ENCODE measurements around the gene PGR.
A peak's percentile ranks its signal among the peaks of the same experiment; 100 is the strongest.

PGR gene

DNA sequence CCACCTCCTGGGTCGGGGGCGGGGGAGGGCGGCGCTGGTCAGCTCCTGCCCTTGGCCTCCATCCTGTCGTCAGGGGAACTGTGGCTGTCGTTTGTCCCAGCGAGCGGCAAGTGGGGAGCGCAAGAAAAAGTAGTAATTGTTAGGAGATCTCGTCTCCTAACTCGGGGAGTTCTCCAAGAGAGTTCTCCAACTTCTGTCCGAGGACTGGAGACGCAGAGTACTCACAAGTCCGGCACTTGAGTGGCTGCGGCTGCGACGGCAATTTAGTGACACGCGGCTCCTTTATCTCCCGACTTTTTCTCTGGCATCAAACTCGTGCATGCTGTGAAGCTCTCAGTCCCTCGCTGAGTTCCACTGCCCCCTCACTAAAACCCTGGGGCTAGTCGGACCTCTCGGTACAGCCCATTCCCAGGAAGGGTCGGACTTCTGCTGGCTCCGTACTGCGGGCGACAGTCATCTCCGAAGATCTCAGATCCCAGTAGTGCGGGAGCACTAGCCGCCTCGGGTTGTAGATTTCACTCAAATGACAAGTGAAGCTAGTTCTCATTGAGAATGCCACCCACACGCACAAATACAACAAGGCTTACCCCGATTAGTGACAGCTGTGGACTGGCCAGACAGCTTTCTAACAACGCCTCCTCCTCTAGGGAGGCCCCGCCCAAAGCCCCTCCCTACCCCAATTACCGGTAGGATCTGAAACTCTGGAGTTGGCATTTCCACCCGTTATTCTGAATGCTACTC lies at the start of gene PGR:
Gene PGR (minus strand): TSS at position 611 of the 741 bp plus-strand sequence. CDS start 743 bp downstream, outside the sequence.
- H3K36me3 ChIP-seq (ENCODE audit: control insufficient read depth in 1 of 2, insufficient read depth in 2 of 2, low read length in 2 of 2): no peaks in the 10 kb centered on the region
- H3K4me3 ChIP-seq (ENCODE audit: low read depth in 1 of 2, low read length in 2 of 2): peak within 1 kb of the TSS; percentile 61 to 88
- peaks cover 5% of the 10 kb centered on the region for H3K27me3 ChIP-seq (ENCODE audit: low read depth, low read length)
- peaks cover 0 to 5% of the 10 kb centered on the region in 2 donors for H3K4me1 ChIP-seq (ENCODE audit: control insufficient read depth in 1 of 2, insufficient read depth in 2 of 2, low read length in 2 of 2)
- no peaks in the 10 kb centered on the region for H3K9me3 ChIP-seq (ENCODE audit: control insufficient read depth in 1 of 2, low read length in 2 of 2)
- no peak within 1 kb of the TSS for H3K27ac ChIP-seq (ENCODE audit: low read length)

DNA sequence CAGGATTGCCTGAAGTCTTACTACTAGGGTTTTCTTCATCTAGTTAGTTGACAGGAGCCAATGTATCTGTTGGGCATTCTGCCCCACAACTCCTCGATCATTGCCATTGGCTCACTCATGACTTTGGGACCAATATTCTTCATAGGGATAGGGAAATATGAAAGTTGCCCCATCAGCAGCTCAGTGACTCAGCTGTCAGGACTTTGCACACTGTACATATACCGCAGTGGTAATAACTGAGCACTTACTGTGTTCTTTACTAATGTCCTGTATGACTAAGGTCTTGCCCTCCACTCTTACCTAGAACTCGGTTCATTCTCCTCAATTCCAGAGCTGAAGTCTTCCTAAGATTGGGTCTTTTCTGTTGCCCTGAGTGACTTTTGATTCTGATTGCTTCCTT lies 46.8 kb upstream of the PGR start:
- Histone ChIP-seq H3K4me3 (ENCODE audit: low read depth in 1 of 2, low read length in 2 of 2) (no peak overlapping the region), H3K27me3 (ENCODE audit: low read depth, low read length) (no peaks in the 10 kb centered on the region), H3K9me3 (ENCODE audit: control insufficient read depth in 1 of 2, low read length in 2 of 2) (no peaks in the 10 kb centered on the region), H3K36me3 (ENCODE audit: control insufficient read depth in 1 of 2, insufficient read depth in 2 of 2, low read length in 2 of 2) (no peaks in the 10 kb centered on the region), H3K27ac (ENCODE audit: low read length) (no peak overlapping the region), H3K4me1 (ENCODE audit: control insufficient read depth in 1 of 2, insufficient read depth in 2 of 2, low read length in 2 of 2) (no peaks in the 10 kb centered on the region)

- H3K36me3 ChIP-seq (ENCODE audit: control insufficient read depth in 1 of 2, insufficient read depth in 2 of 2, low read length in 2 of 2): no peaks in the 10 kb centered on the region
- no peaks in the 10 kb centered on the region for H3K27me3 ChIP-seq (ENCODE audit: low read depth, low read length)
- no peak overlapping the region for H3K27ac ChIP-seq (ENCODE audit: low read length)
- H3K4me3 ChIP-seq (ENCODE audit: low read depth in 1 of 2, low read length in 2 of 2): no peak overlapping the region
- H3K4me1 ChIP-seq (ENCODE audit: control insufficient read depth in 1 of 2, insufficient read depth in 2 of 2, low read length in 2 of 2): peaks cover 0 to 7% of the 10 kb centered on the region in 2 donors
- H3K9me3 ChIP-seq (ENCODE audit: control insufficient read depth in 1 of 2, low read length in 2 of 2): no peaks in the 10 kb centered on the region
These were observed 40.3 kb upstream of the PGR start for GRCh38 chr11:101169944-101170343.

DNA sequence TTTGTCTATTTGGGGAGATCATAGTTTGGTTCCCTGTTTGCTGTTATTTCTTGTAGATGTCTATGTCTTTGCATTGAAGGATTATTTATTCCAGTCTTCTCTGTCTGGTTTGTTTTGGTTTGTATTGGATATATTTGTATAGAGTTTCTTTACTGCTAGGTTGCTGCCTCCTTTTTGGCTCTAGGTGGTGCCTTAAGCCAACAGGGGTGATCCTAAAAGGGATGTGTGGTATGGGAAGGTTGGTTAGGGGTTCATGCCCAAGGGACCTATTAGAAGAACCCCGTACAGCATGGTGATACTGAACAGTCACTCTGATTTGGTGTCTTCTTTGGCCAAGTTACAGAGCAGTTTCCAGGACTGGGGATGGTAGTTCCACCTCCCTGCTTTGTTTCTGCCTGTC lies 36.4 kb upstream of the PGR start:
- Histone ChIP-seq H3K27me3 (ENCODE audit: low read depth, low read length) (no peaks in the 10 kb centered on the region), H3K27ac (ENCODE audit: low read length) (no peak overlapping the region), H3K36me3 (ENCODE audit: control insufficient read depth in 1 of 2, insufficient read depth in 2 of 2, low read length in 2 of 2) (no peaks in the 10 kb centered on the region), H3K9me3 (ENCODE audit: control insufficient read depth in 1 of 2, low read length in 2 of 2) (no peaks in the 10 kb centered on the region), H3K4me1 (ENCODE audit: control insufficient read depth in 1 of 2, insufficient read depth in 2 of 2, low read length in 2 of 2) (peaks cover 0 to 7% of the 10 kb centered on the region in 2 donors), H3K4me3 (ENCODE audit: low read depth in 1 of 2, low read length in 2 of 2) (no peak overlapping the region)

GRCh38 chr11:101158119-101158518 lies 28.5 kb upstream of the PGR start:
- peaks cover 0 to 4% of the 10 kb centered on the region in 2 donors for H3K9me3 ChIP-seq (ENCODE audit: control insufficient read depth in 1 of 2, low read length in 2 of 2)
- H3K4me3 ChIP-seq (ENCODE audit: low read depth in 1 of 2, low read length in 2 of 2): peak overlapping the region in 1 of 2 donors; percentile 9
- no peak overlapping the region for H3K27ac ChIP-seq (ENCODE audit: low read length)
- H3K36me3 ChIP-seq (ENCODE audit: control insufficient read depth in 1 of 2, insufficient read depth in 2 of 2, low read length in 2 of 2): peaks cover 0 to 3% of the 10 kb centered on the region in 2 donors
- H3K4me1 ChIP-seq (ENCODE audit: control insufficient read depth in 1 of 2, insufficient read depth in 2 of 2, low read length in 2 of 2): no peaks in the 10 kb centered on the region
- no peaks in the 10 kb centered on the region for H3K27me3 ChIP-seq (ENCODE audit: low read depth, low read length)

DNA sequence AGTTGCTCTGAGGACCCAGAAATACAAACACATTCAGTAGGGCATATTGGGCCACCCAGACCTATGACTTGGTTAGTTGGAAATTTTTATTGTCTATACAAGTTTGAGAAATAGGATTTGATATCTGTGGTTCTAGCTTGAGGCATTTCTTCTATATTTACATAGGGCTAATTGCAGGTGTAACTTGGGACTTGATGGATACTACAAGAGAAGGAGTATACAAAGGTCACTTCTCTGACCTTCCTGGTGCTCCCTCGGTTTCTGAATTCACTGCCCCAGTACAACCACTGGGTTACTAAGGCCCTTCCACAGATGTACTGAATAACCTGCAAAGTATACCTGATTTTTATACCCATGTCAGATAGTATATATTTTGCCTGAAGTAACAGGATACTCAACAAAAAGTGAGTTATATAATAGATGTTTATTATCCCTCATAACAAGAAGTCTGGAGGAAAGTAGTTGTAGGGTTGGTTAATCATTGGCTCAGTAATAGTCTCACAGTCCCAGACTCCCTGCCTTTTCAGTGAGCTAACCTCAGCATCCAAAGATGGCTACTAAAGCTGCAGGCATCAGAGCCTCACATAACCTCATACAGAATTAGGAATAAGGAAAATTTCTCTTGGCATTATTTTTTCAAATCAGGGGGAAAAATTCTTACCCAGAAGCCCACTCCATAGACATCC lies 8.8 kb upstream of the PGR start:
- Histone ChIP-seq H3K4me1 (ENCODE audit: control insufficient read depth in 1 of 2, insufficient read depth in 2 of 2, low read length in 2 of 2) (no peaks in the 10 kb centered on the region), H3K27me3 (ENCODE audit: low read depth, low read length) (no peaks in the 10 kb centered on the region), H3K9me3 (ENCODE audit: control insufficient read depth in 1 of 2, low read length in 2 of 2) (no peaks in the 10 kb centered on the region), H3K27ac (ENCODE audit: low read length) (no peak overlapping the region), H3K36me3 (ENCODE audit: control insufficient read depth in 1 of 2, insufficient read depth in 2 of 2, low read length in 2 of 2) (no peaks in the 10 kb centered on the region), H3K4me3 (ENCODE audit: low read depth in 1 of 2, low read length in 2 of 2) (no peak overlapping the region)

DNA sequence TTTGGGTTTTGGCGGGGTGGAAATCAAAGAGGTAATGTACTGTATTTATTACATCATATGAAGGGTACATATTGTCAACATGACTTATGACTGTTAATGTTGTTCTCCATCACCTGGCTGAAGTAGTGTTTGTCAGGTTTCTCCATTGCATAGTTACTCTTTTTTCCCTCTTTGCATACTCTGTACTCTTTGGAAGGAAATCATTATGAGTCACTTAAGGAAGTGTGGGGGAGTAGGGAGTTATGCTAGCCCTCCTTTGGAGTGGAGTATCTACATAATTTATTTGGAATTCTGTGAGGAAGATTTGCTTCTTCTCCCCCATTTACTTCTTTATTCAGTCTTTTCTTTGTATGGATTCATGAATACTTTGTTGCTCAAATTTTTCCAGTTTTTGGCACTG lies 3.6 kb upstream of the PGR start:
- peaks cover 0 to 3% of the 10 kb centered on the region in 2 donors for H3K4me1 ChIP-seq (ENCODE audit: control insufficient read depth in 1 of 2, insufficient read depth in 2 of 2, low read length in 2 of 2)
- no peak overlapping the region for H3K4me3 ChIP-seq (ENCODE audit: low read depth in 1 of 2, low read length in 2 of 2)

DNA sequence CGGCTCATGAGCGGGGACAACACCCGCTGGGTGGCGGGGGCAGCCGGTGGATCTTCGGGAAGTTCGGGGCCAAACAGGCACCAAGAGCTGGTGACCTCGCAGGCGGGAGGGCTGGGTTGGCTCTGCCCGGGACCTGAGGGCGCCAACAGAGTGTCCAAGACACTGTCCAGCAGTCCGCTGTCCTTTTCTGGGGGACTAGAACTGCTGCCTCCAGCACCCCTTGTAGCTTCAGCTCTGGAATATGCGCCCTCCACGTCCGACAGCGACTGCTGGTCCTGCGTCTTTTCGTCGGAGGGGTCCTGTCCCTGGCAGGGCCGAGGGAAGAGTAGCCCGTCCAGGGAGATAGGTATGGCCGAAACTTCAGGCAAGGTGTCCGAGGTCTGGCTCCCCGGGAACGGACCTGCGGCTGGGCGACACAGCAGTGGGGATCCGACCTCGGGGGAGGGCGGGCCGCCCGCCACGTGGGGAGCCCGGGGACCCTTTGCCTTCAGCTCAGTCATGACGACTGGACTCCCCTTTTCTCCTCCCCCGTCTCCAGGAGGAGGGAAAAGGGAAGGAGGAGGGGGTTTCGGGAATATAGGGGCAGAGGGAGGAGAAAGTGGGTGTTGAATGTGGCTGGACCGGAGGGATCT lies 926 bp downstream of the PGR start:
- H3K4me1 ChIP-seq (ENCODE audit: control insufficient read depth in 1 of 2, insufficient read depth in 2 of 2, low read length in 2 of 2): peaks cover 0 to 5% of the 10 kb centered on the region in 2 donors
- H3K27me3 ChIP-seq (ENCODE audit: low read depth, low read length): peaks cover 5% of the 10 kb centered on the region
- H3K9me3 ChIP-seq (ENCODE audit: control insufficient read depth in 1 of 2, low read length in 2 of 2): no peaks in the 10 kb centered on the region
- H3K27ac ChIP-seq (ENCODE audit: low read length): no peak overlapping the region
- no peaks in the 10 kb centered on the region for H3K36me3 ChIP-seq (ENCODE audit: control insufficient read depth in 1 of 2, insufficient read depth in 2 of 2, low read length in 2 of 2)
- H3K4me3 ChIP-seq (ENCODE audit: low read depth in 1 of 2, low read length in 2 of 2): peak overlapping the region; percentile 61 to 88

More for the DNA sequence above, 3.6 kb upstream of the PGR start:
- H3K36me3 ChIP-seq (ENCODE audit: control insufficient read depth in 1 of 2, insufficient read depth in 2 of 2, low read length in 2 of 2): no peaks in the 10 kb centered on the region
- H3K9me3 ChIP-seq (ENCODE audit: control insufficient read depth in 1 of 2, low read length in 2 of 2): no peaks in the 10 kb centered on the region
- H3K27ac ChIP-seq (ENCODE audit: low read length): no peak overlapping the region
- H3K27me3 ChIP-seq (ENCODE audit: low read depth, low read length): peaks cover 5% of the 10 kb centered on the region

DNA sequence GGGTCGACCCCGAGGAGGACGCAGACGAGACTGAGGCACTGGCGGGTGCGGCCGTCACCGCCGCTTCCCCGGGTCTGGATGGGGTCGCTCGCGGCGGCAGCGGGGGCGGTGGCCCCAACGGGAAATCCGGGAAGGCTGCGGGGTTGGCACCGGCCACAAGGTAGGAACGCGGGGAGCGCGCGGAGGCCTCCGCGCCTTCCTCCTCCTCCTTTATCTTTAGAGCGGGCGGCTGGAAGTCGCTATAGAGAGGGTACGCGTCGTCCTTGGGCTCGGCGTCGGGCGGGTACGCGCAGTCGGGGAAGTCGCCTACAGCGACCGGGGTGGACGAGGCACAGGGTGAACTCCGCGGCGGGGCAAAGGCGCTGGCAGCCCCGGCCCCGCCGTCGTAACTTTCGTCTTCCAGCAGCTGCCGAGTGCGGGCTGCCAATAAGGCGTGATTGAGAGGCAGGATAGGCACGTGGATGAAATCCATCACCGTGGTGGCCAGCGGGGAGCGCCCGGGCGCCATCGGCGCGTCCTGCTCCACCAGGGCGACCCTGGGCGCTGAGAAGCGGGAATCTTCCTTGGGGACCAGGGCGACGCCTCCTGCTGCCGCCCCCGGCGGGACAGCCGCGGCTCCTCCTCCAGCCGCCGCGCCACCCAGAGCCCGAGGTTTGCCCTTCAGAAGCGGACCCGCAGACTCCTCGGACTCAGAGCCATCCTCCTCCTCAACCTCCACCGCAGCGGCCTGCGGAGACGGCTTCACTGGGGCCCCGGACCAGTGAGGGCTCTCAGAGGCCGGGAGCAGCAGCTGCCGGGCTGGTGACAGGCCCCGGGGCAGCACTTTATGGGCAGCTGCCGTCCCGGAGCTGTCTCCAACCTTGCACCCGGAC lies 1.7 kb downstream of the PGR start:
- Histone ChIP-seq H3K4me1 (ENCODE audit: control insufficient read depth in 1 of 2, insufficient read depth in 2 of 2, low read length in 2 of 2) (peaks cover 0 to 5% of the 10 kb centered on the region in 2 donors), H3K27me3 (ENCODE audit: low read depth, low read length) (peaks cover 5% of the 10 kb centered on the region), H3K36me3 (ENCODE audit: control insufficient read depth in 1 of 2, insufficient read depth in 2 of 2, low read length in 2 of 2) (no peaks in the 10 kb centered on the region), H3K27ac (ENCODE audit: low read length) (peak overlapping the region; percentile 27), H3K4me3 (ENCODE audit: low read depth in 1 of 2, low read length in 2 of 2) (peak overlapping the region; percentile 61 to 88), H3K9me3 (ENCODE audit: control insufficient read depth in 1 of 2, low read length in 2 of 2) (no peaks in the 10 kb centered on the region)

DNA sequence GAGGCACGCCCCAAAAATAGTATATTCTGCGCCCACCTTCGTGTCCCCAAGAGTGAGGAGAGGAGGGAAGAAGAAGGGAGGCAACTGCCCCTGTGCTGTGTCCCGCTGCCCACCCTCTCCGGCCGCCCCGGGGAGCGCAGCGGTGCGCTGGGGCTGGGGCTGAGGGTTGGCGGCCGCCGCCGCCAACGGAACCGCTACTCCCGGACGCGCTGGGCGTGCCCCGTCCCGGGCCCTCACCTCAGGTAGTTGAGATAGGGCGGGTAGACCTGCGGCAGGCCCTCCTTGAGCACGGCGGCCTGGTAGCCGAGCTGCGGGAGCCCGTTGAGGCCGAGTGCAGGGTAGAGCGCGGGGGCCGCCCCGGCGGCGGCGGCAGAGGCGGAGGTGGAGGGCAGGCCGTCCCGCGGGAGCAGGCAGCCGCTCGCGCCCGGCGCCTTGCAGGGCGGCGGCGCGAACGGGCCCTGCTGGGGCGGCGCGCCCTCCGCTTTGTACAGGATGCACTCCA lies 2.4 kb downstream of the PGR start:
- H3K27ac ChIP-seq (ENCODE audit: low read length): no peak overlapping the region
- H3K9me3 ChIP-seq (ENCODE audit: control insufficient read depth in 1 of 2, low read length in 2 of 2): no peaks in the 10 kb centered on the region
- no peaks in the 10 kb centered on the region for H3K36me3 ChIP-seq (ENCODE audit: control insufficient read depth in 1 of 2, insufficient read depth in 2 of 2, low read length in 2 of 2)
- peaks cover 5% of the 10 kb centered on the region for H3K27me3 ChIP-seq (ENCODE audit: low read depth, low read length)
- H3K4me3 ChIP-seq (ENCODE audit: low read depth in 1 of 2, low read length in 2 of 2): peak overlapping the region; percentile 43 to 88
- peaks cover 0 to 5% of the 10 kb centered on the region in 2 donors for H3K4me1 ChIP-seq (ENCODE audit: control insufficient read depth in 1 of 2, insufficient read depth in 2 of 2, low read length in 2 of 2)
